ENCODE measurements around the gene ENDOU.

ENDOU gene

GRCh38 chr12:47744005-47744651, 18.8 kb upstream of the ENDOU start:
- DNase-seq (ENCODE audit: low read depth in 3 of 3, low spot score in 1 of 3) = peak; percentile 17 to 46 (median 41)

- no peak for DNase-seq (ENCODE audit: low read depth in 3 of 3, low spot score in 1 of 3)
Measured at GRCh38 chr12:47743311-47743860, 18.1 kb upstream of the ENDOU start.

GRCh38 chr12:47742253-47742825, 17.0 kb upstream of the ENDOU start:
- peak; percentile 18 to 70 (median 54) for DNase-seq (ENCODE audit: low read depth in 3 of 3, low spot score in 1 of 3)

- DNase-seq (ENCODE audit: low read depth in 3 of 3, low spot score in 1 of 3) = peak in 2 of 3 donors; percentile 37 to 50
Measured at GRCh38 chr12:47741340-47741703, 16.0 kb upstream of the ENDOU start.

GRCh38 chr12:47740606-47741339, 15.5 kb upstream of the ENDOU start:
- no peak for DNase-seq (ENCODE audit: low read depth in 3 of 3, low spot score in 1 of 3)

- DNase-seq (ENCODE audit: low read depth in 3 of 3, low spot score in 1 of 3) = no peak
Measured at GRCh38 chr12:47739979-47740378, 14.7 kb upstream of the ENDOU start.

- no peak for DNase-seq (ENCODE audit: low read depth in 3 of 3, low spot score in 1 of 3)
Measured at GRCh38 chr12:47739297-47739696, 14.0 kb upstream of the ENDOU start.

GRCh38 chr12:47737936-47738594, 12.8 kb upstream of the ENDOU start:
- DNase-seq (ENCODE audit: low read depth in 3 of 3, low spot score in 1 of 3) = no peak

GRCh38 chr12:47736877-47737676, 11.8 kb upstream of the ENDOU start:
- DNase-seq (ENCODE audit: low read depth in 3 of 3, low spot score in 1 of 3) = no peak

- DNase-seq (ENCODE audit: low read depth in 3 of 3, low spot score in 1 of 3) = no peak
Measured at GRCh38 chr12:47736216-47736615, 10.9 kb upstream of the ENDOU start.

- DNase-seq (ENCODE audit: low read depth in 3 of 3, low spot score in 1 of 3) = no peak
Measured at GRCh38 chr12:47735649-47736048, 10.4 kb upstream of the ENDOU start.

GRCh38 chr12:47734725-47735480, 9.6 kb upstream of the ENDOU start:
- no peak for DNase-seq (ENCODE audit: low read depth in 3 of 3, low spot score in 1 of 3)

- DNase-seq (ENCODE audit: low read depth in 3 of 3, low spot score in 1 of 3) = no peak
Measured at GRCh38 chr12:47733142-47733541, 7.9 kb upstream of the ENDOU start.

GRCh38 chr12:47732504-47732903, 7.2 kb upstream of the ENDOU start:
- no peak for DNase-seq (ENCODE audit: low read depth in 3 of 3, low spot score in 1 of 3)

- DNase-seq (ENCODE audit: low read depth in 3 of 3, low spot score in 1 of 3) = no peak
Measured at GRCh38 chr12:47731723-47732122, 6.4 kb upstream of the ENDOU start.

GRCh38 chr12:47730341-47730744, 5.1 kb upstream of the ENDOU start:
- DNase-seq (ENCODE audit: low read depth in 3 of 3, low spot score in 1 of 3) = no peak

- no peak for DNase-seq (ENCODE audit: low read depth in 3 of 3, low spot score in 1 of 3)
Measured at GRCh38 chr12:47729233-47729632, 3.9 kb upstream of the ENDOU start.

GRCh38 chr12:47725893-47726292, 603 bp upstream of the ENDOU start:
- DNase-seq (ENCODE audit: low read depth in 3 of 3, low spot score in 1 of 3) = no peak

- DNase-seq (ENCODE audit: low read depth in 3 of 3, low spot score in 1 of 3) = no peak
Measured at GRCh38 chr12:47722941-47723631, 2.2 kb downstream of the ENDOU start.
